Activated CD8-positive, alpha-beta memory T cell treated with anti-CD3 and anti-CD28 coated beads, Interleukin-2, amount 50 U/mL, for 1 hour (primary cell): ENCODE data around the gene GCSH.

Source experiments
- DNase-seq: peaks from one replicate; pipeline ENCODE4 v3.0.0-alpha.2; 2020; ENCODE audit errors: extremely low read depth

The GCSH gene

DNA sequence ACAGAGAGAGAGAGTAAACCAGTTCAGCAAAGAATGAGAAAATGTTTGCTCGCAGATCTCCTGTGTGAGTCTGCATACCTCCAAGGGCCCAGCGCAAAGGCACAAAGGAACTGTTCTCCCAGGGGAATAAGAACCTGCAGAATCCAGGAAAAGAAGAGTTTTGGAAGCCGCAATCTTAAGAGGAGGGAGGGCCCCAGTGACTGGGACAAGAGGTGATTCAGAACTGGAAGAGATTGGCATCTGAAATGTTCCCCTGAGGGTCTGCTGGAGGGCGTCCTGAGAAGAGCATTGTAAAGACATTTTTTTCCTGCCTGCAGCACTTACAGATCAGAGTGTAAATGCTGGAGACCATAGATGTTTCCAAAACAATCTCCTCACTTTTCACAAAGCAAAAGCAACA is 54.5 kb downstream of the GCSH start:
- no peak for DNase-seq

DNA sequence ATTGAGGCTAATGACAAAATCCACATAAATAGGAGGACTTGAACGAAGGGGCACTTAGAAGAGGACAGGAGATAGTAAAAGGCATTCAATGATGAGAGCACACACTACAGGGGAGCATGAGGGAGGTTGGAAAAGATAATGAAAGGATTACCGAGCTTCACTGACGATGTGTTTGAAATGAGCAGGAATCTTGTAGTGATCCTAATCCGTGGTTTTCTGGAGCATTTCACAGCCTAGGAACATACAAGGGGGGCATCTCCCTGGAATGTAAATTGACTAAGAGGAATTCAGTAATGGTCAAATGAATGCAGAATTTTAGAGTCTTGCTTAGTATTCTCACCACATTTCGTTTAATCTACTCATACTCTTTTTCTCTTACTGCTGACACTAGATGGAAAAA is 55.4 kb downstream of the GCSH start:
- no peak for DNase-seq

DNA sequence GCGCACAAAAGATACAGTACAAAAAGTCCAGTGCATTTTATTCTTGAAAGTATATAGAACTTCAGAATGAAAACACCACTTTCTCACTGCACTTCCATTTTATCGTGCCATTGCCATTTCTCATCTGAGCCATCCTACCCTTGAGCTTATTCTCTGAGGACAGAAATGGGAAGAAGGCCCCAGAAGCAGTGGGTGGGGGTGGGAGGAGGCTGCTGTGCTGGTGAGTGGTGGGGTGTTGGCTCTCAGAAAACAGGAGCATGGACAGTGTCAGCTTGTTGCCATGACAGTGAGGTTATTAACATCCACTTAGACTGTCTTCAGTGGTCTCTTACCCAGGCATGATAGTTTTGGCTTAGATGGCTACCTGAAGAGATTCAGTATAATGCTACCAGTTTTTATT is 56.1 kb downstream of the GCSH start:
- no peak for DNase-seq

DNA sequence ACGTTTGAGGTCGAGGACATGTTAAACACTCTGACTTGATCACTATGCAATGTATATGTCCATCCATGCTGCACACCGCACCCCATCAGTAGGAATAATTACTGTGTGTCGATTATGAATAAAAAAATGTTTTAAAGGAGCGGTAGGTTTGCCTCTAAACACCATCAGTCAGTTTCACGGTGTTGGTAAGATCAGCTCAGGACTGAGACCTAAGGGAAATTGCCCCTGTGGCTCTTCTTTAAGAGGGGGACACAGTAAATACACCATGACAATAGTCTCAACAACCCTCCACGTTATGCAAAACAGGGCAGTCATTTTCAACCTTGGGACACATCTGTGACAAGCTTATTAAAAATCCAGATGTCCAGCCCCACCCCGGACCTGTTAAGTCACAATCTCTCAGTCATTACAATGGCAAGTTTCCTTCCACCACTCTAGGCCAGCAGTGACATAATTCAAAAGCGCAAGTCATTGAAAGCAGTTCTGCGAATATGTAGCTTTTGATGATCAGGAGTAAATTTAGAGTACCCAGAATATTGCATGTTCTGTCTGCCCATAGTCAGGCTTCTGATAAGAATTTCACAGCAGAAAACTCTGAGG is 59.3 kb downstream of the GCSH start:
- DNase-seq = no peak

DNA sequence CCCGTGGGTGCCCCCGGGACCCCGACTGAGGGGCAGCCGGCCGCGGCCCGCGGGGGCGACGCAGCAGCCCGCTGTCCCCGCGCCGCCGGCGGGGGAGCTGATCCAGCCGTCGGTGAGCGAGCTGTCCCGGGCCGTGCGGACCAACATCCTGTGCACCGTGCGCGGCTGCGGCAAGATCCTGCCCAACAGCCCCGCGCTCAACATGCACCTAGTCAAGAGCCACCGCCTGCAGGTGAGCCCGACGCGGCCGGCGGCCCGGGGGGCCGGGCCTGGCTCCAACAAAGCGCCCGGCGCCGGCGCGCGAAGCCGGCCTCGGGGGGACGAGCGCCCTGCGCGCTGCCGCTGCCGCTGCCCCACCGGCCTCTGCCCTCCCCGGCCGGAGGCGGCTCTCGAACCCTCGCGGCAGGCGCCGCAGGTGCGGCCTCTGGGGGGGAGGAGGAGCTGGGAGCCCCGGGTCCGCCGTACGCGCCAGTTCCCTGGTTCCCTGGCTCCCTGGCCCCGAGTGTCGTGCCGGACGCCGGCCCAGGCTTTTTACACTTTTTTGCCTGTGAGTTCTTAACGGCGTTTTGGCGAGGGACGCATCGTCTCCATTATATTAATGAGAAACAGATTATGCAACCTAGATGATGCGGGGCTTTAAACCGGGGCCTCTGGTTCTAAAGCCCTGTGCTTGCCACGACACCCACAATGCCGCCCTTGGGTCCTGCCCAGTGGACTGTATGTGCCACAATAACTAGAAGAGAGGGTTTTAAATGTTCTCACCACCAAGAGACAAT is 60.0 kb downstream of the GCSH start:
- DNase-seq = peak; percentile 1

DNA sequence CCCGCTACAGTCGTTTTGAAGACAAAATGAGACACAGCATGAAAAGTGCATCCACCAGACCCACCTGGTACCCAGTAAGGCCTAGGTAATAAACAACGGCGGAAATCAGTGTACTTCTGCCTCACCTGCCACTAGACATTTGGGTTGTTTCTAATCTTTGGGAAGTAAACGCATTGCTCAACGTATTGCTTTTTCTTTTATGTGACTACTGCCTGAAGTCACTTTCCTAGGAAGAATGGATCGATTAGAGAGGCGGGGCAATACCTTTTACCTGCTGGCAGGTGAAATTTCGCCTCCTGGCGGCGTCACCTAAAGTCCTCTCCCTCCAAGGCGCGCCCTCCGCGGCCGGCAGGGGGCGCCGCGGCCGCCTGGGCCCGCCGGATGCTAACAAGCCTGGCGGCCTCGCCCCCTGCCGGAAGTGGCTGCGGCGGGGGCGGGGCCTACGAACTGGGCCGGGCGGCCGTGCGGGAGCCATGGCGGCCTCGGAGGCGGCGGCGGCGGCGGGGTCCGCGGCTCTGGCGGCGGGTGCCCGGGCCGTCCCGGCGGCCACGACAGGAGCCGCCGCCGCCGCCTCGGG is 60.7 kb downstream of the GCSH start, which contains the start of gene ATMIN:
Gene ATMIN, plus strand, starts transcription at position 445 of the 577 bp plus-strand sequence. Its CDS starts 29 bp downstream, at position 474.
- DNase-seq = peak; percentile 46
